GM12872 (cell line): Measurements from ENCODE around the gene ANAPC16.

Source experiments
- TF ChIP-seq, protein P1 (sequence below): IDR thresholded peaks from 3 replicates; pipeline ENCODE4 v1.5.1; 2011; ENCODE audit warnings: low read depth, mild to moderate bottlenecking, low read length, moderate library complexity; ENCODE audit not compliant: insufficient read depth

ANAPC16 gene

DNA sequence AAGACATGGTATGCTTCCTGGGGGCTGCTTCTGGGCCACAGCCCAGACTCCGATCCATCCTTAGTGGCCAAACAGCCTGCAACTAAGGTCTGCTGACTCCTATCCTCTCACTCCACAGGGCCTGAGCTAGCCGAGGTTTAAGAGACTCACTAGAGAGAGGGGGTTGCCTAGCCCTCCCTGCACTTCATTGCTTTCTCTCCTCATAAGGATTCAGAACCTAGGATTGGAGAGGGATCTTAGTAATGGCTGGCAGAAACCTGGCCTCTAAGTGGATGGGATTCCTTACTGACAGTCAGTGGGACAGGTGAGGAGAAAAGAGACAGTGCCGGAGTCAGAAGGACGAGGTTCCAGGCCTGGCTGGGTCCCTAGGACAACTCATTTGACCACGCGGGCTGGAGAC, 49.7 kb downstream of the ANAPC16 start:
- TF ChIP-seq, protein P1, sequence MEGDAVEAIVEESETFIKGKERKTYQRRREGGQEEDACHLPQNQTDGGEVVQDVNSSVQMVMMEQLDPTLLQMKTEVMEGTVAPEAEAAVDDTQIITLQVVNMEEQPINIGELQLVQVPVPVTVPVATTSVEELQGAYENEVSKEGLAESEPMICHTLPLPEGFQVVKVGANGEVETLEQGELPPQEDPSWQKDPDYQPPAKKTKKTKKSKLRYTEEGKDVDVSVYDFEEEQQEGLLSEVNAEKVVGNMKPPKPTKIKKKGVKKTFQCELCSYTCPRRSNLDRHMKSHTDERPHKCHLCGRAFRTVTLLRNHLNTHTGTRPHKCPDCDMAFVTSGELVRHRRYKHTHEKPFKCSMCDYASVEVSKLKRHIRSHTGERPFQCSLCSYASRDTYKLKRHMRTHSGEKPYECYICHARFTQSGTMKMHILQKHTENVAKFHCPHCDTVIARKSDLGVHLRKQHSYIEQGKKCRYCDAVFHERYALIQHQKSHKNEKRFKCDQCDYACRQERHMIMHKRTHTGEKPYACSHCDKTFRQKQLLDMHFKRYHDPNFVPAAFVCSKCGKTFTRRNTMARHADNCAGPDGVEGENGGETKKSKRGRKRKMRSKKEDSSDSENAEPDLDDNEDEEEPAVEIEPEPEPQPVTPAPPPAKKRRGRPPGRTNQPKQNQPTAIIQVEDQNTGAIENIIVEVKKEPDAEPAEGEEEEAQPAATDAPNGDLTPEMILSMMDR, result no peak

DNA sequence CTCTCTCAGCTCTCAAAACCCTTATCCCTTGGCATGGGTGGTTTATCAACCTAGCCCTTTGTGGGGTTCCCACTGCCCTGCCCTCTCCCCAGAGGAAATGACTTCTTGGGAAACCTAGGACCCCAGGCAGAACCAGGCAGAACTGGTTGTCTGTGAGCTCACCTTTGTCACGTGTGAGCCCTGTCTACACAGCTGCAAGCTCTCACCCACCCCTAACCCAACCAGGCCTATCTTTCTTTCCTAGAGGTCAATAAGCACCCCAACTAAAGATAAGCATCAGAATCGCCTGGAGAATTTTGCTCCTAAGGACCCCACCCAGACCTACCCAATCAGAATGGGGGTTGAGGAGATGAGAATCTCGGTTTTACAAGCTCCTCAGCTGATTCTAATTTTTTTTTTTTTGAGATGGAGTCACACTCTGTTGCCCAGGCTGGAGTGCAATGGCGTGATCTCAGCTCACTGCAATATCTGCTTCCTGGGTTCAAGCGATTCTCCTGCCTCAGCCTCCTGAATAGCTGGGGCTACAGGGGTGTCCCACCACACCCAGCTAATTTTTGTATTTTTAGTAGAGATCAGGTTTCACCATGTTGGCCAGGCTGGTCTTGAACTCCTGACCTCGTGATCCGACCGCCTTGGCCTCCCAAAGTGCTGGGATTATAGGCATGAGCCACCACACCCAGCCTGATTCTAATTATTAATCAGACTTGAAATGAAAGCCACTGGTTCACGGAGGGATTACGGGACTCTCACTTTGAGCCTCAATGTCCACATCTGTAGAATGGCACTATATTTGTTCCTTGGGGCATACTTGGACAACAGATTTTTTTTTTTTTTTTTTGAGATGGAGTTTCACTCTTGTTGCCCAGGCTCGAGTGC, 50.4 kb downstream of the ANAPC16 start:
- TF ChIP-seq, protein P1, result no peak

DNA sequence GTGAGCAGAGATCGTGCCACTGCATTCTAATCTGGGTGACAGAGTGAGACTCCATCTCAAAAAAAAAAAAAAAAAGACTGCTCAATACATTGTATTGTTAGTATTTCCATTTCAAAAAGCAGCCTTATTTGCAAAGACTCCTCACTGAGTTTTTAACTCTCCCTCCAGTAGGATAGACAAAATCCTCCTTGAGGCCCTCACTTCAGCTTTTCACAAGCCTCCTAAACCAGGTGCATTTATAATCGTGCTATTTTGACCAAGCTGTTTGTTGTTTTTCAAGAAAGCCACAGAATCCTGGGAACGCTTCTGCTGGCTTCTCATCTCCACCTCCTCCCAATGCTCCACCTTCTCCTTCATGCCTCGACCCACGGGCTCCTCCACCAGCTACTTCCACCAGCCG, 51.6 kb downstream of the ANAPC16 start:
- TF ChIP-seq, protein P1, result no peak

DNA sequence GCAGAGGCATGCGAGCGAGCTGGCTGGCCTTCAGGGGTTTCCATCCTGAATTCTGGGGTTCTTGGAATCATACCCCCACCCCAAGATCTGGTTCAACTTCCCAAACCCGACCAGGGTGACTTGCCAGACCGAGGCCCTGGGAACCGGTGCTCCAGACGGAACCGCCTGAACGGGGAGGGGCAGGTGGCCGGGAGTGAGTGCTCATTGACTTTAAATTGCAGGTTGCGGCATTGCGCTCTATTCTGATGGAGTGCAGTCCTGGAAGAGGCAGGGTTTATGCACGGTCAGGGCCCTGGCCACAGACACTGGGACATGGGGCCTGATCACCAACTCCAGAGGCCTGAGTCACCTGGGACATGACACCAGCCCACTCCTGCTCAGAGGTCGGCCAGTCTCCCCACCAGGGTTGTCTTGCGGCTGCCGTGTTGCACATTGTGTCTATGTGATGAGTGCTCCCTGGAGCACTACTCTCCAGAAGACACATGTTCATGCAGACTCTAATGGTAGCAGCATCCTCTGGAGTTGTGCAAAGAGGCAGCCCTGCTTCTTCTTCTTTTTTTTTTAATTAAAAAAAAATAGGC, 52.1 kb downstream of the ANAPC16 start:
- TF ChIP-seq, protein P1, result no peak

DNA sequence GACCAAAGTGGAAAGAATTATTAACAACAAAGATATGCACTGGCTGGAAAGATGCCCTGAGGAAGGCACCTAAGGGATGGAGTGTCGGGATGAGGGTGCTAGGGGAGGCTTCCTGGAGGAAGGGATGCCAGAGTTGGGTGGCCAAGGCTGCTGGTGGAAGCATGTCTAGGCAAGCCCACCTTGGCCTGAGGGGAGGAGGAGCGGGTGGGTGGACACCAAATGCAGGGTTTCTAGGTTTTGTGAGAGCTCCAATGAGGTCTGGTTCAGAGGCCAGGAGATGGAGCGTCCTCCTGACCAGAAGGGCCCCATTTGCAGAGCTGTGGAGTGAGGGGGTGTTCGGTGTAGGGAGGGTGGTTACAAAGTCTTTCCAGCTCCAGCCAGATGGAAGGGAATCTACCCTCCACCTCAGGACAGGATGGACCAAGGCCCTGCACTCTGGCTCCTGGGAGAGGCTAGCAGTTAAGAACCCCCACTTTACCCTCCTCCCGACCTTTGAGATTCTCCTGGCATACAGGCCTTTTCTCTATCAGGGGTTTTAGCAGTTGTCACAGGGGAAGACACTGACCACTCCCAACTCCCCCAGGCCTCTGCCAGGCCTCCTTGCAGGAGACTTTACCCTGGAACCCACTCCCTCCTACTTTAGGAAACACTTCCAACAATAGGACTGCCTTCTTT, 54.9 kb downstream of the ANAPC16 start:
- TF ChIP-seq, protein P1, result no peak

DNA sequence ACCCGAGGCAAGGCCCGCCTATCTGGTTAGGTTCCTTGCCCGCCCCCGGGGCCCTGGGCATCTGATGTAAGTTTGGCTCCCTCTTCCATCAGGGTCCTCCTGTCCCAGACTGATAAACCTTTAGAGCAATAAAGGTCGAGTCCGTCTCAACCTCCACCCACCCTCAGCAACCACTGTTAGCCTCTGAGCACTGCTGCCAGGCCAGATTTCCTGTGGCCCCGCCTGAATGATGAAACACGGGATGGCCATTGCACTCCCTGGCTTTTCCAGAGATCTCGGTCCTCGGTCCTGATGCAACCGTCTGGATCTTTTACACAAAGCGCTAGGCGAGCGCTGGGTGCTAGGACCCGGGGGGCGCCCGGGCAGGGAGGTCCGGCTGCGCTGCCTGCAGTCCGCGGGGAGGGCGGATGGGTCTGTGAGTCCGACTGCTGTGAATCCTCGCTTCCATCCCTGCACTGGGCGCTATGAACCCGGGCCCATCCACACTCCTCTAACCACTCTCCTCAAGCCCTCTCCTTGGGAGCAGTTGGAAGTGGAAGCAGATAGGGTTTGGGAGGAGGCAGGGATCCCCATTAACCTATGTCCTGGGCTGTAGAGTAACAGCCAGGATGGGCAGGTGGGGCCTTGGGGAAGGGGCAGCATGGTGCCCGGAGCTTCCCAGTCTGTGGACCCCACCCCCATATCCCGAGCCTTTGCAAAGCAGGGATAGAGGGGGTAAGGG, 57.0 kb downstream of the ANAPC16 start:
- TF ChIP-seq, protein P1, result no peak
